ENCODE data around the gene SESTD1. TPM values are rescaled to one million over a fixed set of nuclear protein-coding genes. Genes with fewer than 3 reads are reported as not detected.

The SESTD1 gene
- total RNA-seq (10 to 100 TPM; 14.4 to 48.7 (median 32.6) TPM), polyA plus RNA-seq (1 to 10 TPM; 2.9 to 9.2 TPM)
- long read RNA-seq, donor 1, full-length matches to known transcripts: 23 of 29 reads
- long read RNA-seq, donor 1, partial matches to known transcripts: 2 of 29 reads
- long read RNA-seq, donor 1, other reads (novel, unspliced or antisense): 4 of 29 reads
- long read RNA-seq, donor 2, full-length matches to known transcripts: 10 of 25 reads
- long read RNA-seq, donor 2, partial matches to known transcripts: 5 of 25 reads
- long read RNA-seq, donor 2, other reads (novel, unspliced or antisense): 10 of 25 reads
- long read RNA-seq, donor 3, full-length matches to known transcripts: 28 of 32 reads
- long read RNA-seq, donor 3, partial matches to known transcripts: 1 of 32 reads
- long read RNA-seq, donor 3, other reads (novel, unspliced or antisense): 3 of 32 reads

- 1 to 4% (median 1%) methylated on average over 4 to 96 of the region's 96 CpGs for WGBS, 4 donors
- TF ChIP-seq POLR2A (IDR thresholded peaks at IDR 0.05): peak in 1 of 2 donors; percentile 38
- TF ChIP-seq CTCF (IDR thresholded peaks at IDR 0.05): peak in 1 of 12 donors; percentile 2
- peak within 1 kb of the TSS; percentile 50 to 90 (median 78) for H3K4me3 ChIP-seq
- no peaks in the 10 kb centered on the region for H3K9me3 ChIP-seq
- intact Hi-C loops (cut with DNase I): loop anchor here in 3 of 10 donors (5.0 to 10.0 kb wide), 3 partner anchors 37 to 50 kb away; no protein-coding TSS in a partner anchor
- DNase-seq (peak; percentile 74 to 86 (median 80)), ATAC-seq (peak; percentile 63 to 87 (median 86))
- H3K4me1 ChIP-seq: peaks cover 0 to 37% (median 14%) of the 10 kb centered on the region in 12 donors
- peak within 1 kb of the TSS; percentile 66 to 94 (median 84) for H3K27ac ChIP-seq
- H3K27me3 ChIP-seq: no peaks in the 10 kb centered on the region
- H3K36me3 ChIP-seq: no peaks in the 10 kb centered on the region
These were observed at the start of gene SESTD1 for GRCh38 chr2:179264368-179265081. TSS of gene SESTD1 (minus strand) at chr2:179264832. CDS start at chr2:179191841, 72,991 bp downstream.

- DNase-seq (no peak), ATAC-seq (no peak)
- intact Hi-C loops (cut with DNase I): no loop called here
- no peaks in the 10 kb centered on the region for H3K4me1 ChIP-seq
- H3K4me3 ChIP-seq: no peak overlapping the region
- no peaks in the 10 kb centered on the region for H3K27me3 ChIP-seq
- TF ChIP-seq CTCF (IDR thresholded peaks at IDR 0.05): no peak
- no peak for TF ChIP-seq POLR2A (IDR thresholded peaks at IDR 0.05)
- H3K9me3 ChIP-seq: peaks cover 0 to 3% (median 0%) of the 10 kb centered on the region in 12 donors
- H3K27ac ChIP-seq: no peak overlapping the region
- no peaks in the 10 kb centered on the region for H3K36me3 ChIP-seq
These were observed 48.4 kb upstream of the SESTD1 start for GRCh38 chr2:179313057-179313456.

GRCh38 chr2:179311101-179311500, 46.5 kb upstream of the SESTD1 start:
- Histone ChIP-seq H3K4me1 (no peaks in the 10 kb centered on the region), H3K4me3 (no peak overlapping the region), H3K27me3 (no peaks in the 10 kb centered on the region), H3K36me3 (no peaks in the 10 kb centered on the region), H3K27ac (no peak overlapping the region), H3K9me3 (peaks cover 0 to 3% (median 0%) of the 10 kb centered on the region in 12 donors)
- DNase-seq (no peak), ATAC-seq (peak in 1 of 4 donors; percentile 44)
- TF ChIP-seq CTCF (IDR thresholded peaks at IDR 0.05) (no peak), POLR2A (IDR thresholded peaks at IDR 0.05) (no peak)
- WGBS, 4 donors: 61 to 68% (median 65%) methylated on average over 1 of the region's 1 CpG
- intact Hi-C loops (cut with DNase I): no loop called here

All from heart left ventricle (tissue), 16 donors.